Mucosa of rectum (tissue), 2 donors: Measurements from ENCODE around the gene PPP2R5D.
"Not testable (repeated sequence)": the region's sequence is repeated elsewhere in the genome, so short reads cannot be mapped to it uniquely, and the experiment has no call there.

Source experiments
- H3K27ac ChIP-seq, 2 donors: one replicate each; pipeline ENCODE4 v1.7.0; 2013; ENCODE audit warnings: inconsistent platforms in 2 of 2, low read depth in 2 of 2, low read length in 2 of 2
- H3K27me3 ChIP-seq, 2 donors: one replicate each; pipeline ENCODE4 v1.7.0; 2013; ENCODE audit warnings: low read length in 2 of 2; ENCODE audit not compliant: control insufficient read depth in 2 of 2, insufficient read depth in 2 of 2
- H3K36me3 ChIP-seq, 2 donors: one replicate each; pipeline ENCODE4 v1.7.0; 2013; ENCODE audit warnings: low read length in 2 of 2; ENCODE audit not compliant: control insufficient read depth in 2 of 2, insufficient read depth in 2 of 2
- H3K4me1 ChIP-seq, 2 donors: one replicate each; pipeline ENCODE4 v1.7.0; 2013; ENCODE audit warnings: low read length in 2 of 2, mild to moderate bottlenecking in 1 of 2; ENCODE audit not compliant: control insufficient read depth in 2 of 2, insufficient read depth in 2 of 2
- H3K4me3 ChIP-seq, 2 donors: one replicate each; pipeline ENCODE4 v1.7.0; 2013; ENCODE audit warnings: low read length in 2 of 2
- H3K9ac ChIP-seq, 2 donors: one replicate each; pipeline ENCODE4 v1.7.0; 2013; ENCODE audit warnings: low read length in 2 of 2, low read depth in 1 of 2, mild to moderate bottlenecking in 1 of 2
- H3K9me3 ChIP-seq, 2 donors: one replicate each; pipeline ENCODE4 v1.7.0; 2013; ENCODE audit warnings: low read length in 2 of 2; ENCODE audit not compliant: control insufficient read depth in 2 of 2
- donor health status: healthy.
- donor health status: Normal muscosa, but diverticular disease.

The PPP2R5D gene

DNA sequence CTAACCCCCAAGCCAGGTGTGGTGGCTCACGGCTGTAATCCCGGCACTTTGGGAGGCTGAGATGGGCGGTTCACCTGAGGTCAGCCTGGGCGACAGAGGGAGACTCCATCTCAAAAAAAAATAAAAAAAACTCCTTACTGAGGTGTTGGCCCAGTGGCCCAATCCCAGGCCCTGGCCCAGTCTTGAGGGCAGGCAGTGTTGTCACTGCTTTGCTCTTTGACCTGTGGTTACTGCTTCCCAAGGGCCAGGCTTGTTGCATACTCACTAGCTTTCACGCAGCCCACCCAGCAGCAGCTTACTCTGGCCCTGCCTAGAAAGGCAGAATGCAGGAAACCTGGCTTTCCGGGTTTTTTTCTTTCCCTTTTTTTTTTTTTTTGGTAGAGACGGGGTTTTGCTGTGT, 41.9 kb upstream of the PPP2R5D start:
- Histone ChIP-seq H3K4me1 (no peaks in the 10 kb centered on the region), H3K4me3 (no peak overlapping the region), H3K36me3 (peaks cover 24 to 30% of the 10 kb centered on the region in 2 donors), H3K9me3 (no peaks in the 10 kb centered on the region), H3K9ac (no peak overlapping the region), H3K27me3 (no peaks in the 10 kb centered on the region), H3K27ac (no peak overlapping the region)

DNA sequence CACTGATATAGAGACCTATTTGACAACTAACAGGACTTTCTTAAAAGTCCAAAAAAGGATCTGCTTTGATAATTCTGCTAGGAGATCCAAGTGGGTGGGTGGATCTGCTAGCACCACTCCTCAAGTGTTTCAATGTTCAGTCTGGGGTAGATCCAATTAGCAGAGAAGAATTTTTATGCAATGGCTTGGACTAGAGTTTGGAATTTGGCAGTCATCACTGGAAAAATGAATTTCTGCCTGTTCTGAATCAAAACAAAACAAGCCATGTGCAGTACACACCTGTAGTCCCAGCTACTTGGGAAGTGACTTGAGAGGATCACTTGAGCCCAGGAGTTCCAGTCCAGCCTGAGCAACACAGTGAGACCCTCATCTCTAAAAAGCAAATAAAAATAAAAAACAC, 36.4 kb upstream of the PPP2R5D start:
- no peaks in the 10 kb centered on the region for H3K4me1 ChIP-seq
- H3K4me3 ChIP-seq: no peak overlapping the region
- no peaks in the 10 kb centered on the region for H3K9me3 ChIP-seq
- H3K27me3 ChIP-seq: no peaks in the 10 kb centered on the region
- peaks cover 0 to 4% of the 10 kb centered on the region in 2 donors for H3K36me3 ChIP-seq
- H3K9ac ChIP-seq: no peak overlapping the region
- no peak overlapping the region for H3K27ac ChIP-seq

DNA sequence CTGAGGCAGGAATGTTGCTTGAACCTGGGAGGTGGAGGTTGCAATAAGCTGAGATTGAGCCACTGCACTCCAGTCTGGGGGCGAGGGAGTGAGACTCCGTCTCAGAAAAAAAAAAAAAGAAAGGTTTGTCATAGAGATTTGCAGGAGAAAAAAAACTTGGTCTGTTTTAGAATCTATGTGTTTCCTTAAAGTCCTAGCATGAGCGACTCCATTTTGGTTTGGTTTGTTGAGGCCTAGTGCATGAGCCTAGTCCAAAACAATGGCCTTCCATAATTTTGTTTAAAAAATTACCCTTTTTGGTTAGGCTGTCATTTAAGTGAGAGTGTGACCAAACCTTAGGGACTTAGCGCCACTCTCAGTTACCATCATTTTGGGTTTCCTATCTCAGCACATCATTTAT, 32.0 kb upstream of the PPP2R5D start:
- no peaks in the 10 kb centered on the region for H3K36me3 ChIP-seq
- no peak overlapping the region for H3K9ac ChIP-seq
- H3K4me3 ChIP-seq: no peak overlapping the region
- no peaks in the 10 kb centered on the region for H3K27me3 ChIP-seq
- H3K4me1 ChIP-seq: no peaks in the 10 kb centered on the region
- no peak overlapping the region for H3K27ac ChIP-seq
- H3K9me3 ChIP-seq: no peaks in the 10 kb centered on the region

DNA sequence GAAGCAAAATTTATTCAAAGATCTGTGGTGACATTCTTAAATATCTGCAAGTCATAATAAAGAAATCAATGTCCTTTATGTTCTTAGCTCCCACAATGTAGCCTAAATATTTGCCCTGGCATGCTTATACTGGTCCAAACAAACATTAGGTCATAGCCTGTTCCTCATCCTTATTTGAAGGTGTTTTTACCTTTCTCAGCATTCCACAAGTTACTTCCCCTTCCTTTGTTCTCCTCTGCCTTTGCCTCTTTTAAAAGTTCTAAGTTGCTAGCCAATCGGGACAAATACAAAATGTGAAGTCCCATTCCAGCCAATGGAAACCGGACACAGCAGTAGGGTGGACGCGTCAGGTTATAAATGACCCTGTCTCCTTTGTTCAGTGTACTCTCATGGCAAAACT, 30.0 kb upstream of the PPP2R5D start:
- not testable (repeated sequence) for H3K9ac ChIP-seq, H3K4me3 ChIP-seq, H3K9me3 ChIP-seq, H3K36me3 ChIP-seq, H3K27ac ChIP-seq, H3K4me1 ChIP-seq, H3K27me3 ChIP-seq

DNA sequence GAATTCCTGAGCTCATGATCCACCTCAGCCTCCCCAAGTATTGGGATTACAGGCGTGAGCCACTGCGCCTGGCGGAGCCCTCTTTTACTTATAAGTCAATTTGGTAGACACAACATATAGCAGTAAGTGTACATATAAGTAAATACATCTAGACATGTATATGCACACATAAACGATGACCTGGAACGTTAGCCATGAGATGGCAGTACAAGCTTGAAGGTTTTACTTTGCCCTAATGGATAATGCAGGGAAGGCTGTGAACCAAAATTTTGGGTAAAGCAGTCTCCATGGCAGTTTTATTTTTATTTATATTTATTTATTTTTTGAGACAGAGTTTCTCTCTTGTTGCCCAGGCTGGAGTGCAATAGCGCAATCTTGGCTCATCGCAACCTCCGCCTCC, 26.2 kb upstream of the PPP2R5D start:
- H3K9ac ChIP-seq: no peak overlapping the region
- no peak overlapping the region for H3K27ac ChIP-seq
- no peak overlapping the region for H3K4me3 ChIP-seq
- H3K4me1 ChIP-seq: peaks cover 11 to 13% of the 10 kb centered on the region in 2 donors
- no peaks in the 10 kb centered on the region for H3K9me3 ChIP-seq
- H3K36me3 ChIP-seq: peaks cover 0 to 2% of the 10 kb centered on the region in 2 donors
- H3K27me3 ChIP-seq: peaks cover 0 to 5% of the 10 kb centered on the region in 2 donors

DNA sequence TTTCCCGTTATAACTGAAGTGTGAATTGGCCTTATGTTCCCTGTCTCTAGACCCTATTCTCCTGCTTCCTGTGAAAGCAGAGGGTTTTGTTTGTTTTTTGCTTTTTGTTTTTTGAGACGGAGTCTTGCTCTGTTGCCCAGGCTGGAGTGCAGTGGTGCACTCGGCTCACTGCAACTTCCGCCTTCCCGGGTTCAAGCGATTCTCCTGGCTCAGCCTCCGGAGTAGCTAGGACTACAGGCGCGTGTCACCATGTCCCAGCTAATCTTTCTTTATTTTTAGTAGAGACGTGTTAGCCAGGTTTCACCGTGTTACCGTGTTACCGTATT, 24.5 kb upstream of the PPP2R5D start:
- Histone ChIP-seq H3K27me3 (peaks cover 0 to 5% of the 10 kb centered on the region in 2 donors), H3K9ac (peak overlapping the region in 1 of 2 donors; percentile 65), H3K9me3 (no peaks in the 10 kb centered on the region), H3K27ac (no peak overlapping the region), H3K36me3 (peaks cover 9% of the 10 kb centered on the region in 2 donors), H3K4me1 (peaks cover 11 to 13% of the 10 kb centered on the region in 2 donors), H3K4me3 (peak overlapping the region; percentile 69)

DNA sequence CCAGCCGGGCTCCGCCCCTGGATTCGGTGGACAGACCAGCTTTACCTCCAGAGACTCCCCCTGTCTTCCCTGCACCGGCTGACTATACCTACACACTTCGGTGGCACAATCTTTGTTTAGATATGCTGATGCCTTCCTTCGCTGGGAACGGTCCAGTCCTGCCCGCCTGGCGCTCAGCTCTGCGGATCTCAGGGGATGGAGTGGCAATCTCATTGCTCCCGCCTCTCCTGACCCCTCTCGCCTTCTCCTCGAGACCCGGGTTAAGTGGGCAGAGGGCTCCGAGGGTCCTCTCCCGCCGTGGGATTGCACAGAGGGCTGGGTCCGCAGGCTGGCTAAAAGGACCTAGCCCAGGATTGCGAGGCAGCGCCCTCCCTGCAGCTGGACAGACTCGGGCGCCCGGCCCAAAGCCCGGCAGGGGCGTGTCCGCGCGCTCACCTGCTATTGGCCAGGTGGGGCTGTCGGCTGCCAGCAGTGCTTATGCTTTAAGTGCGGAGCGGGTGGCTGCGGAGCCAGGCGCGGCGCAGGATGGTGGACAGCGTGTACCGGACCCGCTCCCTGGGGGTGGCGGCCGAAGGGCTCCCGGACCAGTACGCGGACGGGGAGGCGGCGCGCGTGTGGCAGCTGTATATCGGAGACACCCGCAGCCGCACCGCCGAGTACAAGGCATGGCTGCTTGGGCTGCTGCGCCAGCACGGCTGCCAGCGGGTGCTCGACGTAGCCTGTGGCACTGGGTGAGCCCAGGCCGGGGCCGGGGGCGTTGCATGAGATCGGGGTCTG, 23.9 kb upstream of the PPP2R5D start, which contains the start of gene GNMT:
Gene GNMT, plus strand, starts transcription at position 512 of the 777 bp plus-strand sequence. Its CDS starts 14 bp downstream, at position 526.
- Histone ChIP-seq H3K27me3 (peaks cover 0 to 5% of the 10 kb centered on the region in 2 donors), H3K27ac (no peak within 1 kb of the TSS), H3K36me3 (peaks cover 12 to 13% of the 10 kb centered on the region in 2 donors), H3K9ac (peak within 1 kb of the TSS; percentile 6 to 65), H3K4me3 (peak within 1 kb of the TSS; percentile 69), H3K4me1 (peaks cover 11 to 13% of the 10 kb centered on the region in 2 donors), H3K9me3 (no peaks in the 10 kb centered on the region)

DNA sequence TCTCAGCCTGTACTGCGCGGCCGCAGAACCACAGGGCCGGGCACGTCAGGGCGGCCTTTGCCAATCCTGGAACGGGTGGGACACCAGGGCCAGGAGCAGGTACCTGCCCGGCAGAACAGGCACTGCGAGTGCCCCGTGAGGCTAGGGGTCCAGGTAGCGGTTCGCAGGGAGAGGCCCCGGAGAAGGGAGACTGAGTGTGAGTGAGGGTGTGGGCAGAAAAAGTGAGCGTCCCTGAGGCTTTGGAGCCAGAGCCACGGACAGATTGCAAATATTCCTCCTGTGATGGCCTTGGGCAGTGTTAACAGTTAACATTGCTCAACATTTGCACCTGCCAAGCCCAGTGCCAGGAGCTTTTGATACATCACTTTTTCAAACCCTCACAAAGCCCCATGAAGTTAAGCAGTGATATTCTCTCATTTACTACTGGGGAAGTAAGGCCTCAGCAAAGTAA, 23.3 kb upstream of the PPP2R5D start:
- no peak overlapping the region for H3K27ac ChIP-seq

DNA sequence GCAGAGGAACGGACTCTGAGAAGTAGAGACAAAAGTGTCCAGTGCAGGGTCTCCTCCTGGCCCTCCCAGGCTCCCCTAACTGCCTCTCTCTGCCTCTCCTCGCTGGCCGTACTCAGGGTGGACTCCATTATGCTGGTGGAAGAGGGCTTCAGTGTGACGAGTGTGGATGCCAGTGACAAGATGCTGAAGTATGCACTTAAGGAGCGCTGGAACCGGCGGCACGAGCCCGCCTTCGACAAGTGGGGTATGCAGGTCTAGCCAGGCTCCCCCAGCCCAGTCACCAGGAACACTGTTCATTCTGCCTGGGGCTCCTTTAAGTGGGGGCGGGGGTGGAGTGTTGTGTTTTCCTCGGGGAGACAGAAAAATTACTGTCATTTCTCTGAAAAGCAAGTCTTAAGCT, 22.3 kb upstream of the PPP2R5D start:
- Histone ChIP-seq H3K9ac (no peak overlapping the region), H3K27me3 (peaks cover 0 to 5% of the 10 kb centered on the region in 2 donors), H3K9me3 (no peaks in the 10 kb centered on the region), H3K4me3 (no peak overlapping the region), H3K27ac (no peak overlapping the region), H3K36me3 (peaks cover 12 to 19% of the 10 kb centered on the region in 2 donors), H3K4me1 (peaks cover 11 to 13% of the 10 kb centered on the region in 2 donors)

More for the DNA sequence above, 23.3 kb upstream of the PPP2R5D start:
- Histone ChIP-seq H3K4me3 (peak overlapping the region; percentile 69), H3K36me3 (peaks cover 12 to 15% of the 10 kb centered on the region in 2 donors), H3K27me3 (peaks cover 0 to 5% of the 10 kb centered on the region in 2 donors), H3K4me1 (peaks cover 11 to 13% of the 10 kb centered on the region in 2 donors), H3K9ac (peak overlapping the region in 1 of 2 donors; percentile 65), H3K9me3 (no peaks in the 10 kb centered on the region)

DNA sequence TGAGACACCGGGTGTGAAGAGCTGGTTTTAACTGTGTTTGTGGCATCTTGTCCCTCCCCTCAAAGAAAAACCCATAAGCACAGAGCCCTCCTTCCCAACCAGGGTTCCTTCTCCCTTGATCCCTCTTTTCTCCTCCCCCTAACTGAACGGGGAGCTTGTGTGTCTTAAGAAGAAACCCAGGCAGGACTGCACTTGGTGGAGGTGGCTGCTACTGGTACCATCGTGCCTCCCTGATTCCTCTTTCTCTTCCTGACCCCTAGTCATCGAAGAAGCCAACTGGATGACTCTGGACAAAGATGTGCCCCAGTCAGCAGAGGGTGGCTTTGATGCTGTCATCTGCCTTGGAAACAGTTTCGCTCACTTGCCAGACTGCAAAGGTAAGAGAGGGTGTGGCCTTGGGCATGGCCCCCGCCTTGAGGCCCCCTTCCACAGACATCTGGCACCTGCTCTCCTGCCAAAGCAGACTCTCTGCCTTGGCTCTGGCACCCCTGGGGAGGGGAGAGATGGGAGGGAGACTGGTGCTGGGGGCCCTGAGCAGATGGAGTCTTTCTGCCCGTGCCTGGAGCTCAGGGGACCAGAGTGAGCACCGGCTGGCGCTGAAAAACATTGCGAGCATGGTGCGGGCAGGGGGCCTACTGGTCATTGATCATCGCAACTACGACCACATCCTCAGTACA, 21.7 kb upstream of the PPP2R5D start:
- no peak overlapping the region for H3K9ac ChIP-seq
- peaks cover 12 to 25% of the 10 kb centered on the region in 2 donors for H3K36me3 ChIP-seq
- no peaks in the 10 kb centered on the region for H3K9me3 ChIP-seq
- peaks cover 0 to 5% of the 10 kb centered on the region in 2 donors for H3K27me3 ChIP-seq
- H3K27ac ChIP-seq: no peak overlapping the region
- no peak overlapping the region for H3K4me3 ChIP-seq
- H3K4me1 ChIP-seq: peaks cover 11 to 13% of the 10 kb centered on the region in 2 donors
